Osteoblast (primary cell): Measurements from ENCODE around the gene RALY. TPM values are rescaled to one million over a fixed set of nuclear protein-coding genes. Genes with fewer than 3 reads are reported as not detected.

ENCODE experiments used
- DNase-seq: peaks from one replicate; pipeline ENCODE4 v3.0.0; 2011; ENCODE audit warnings: low spot score, mixed read lengths; ENCODE audit not compliant: insufficient read length; ENCODE audit errors: missing footprints
- H2AFZ ChIP-seq: 2 replicates; pipeline ENCODE4 v1.6.0; 2011; ENCODE audit warnings: mild to moderate bottlenecking, low read length
- H3K27ac ChIP-seq: 2 replicates; pipeline ENCODE4 v1.5.1; 2011; ENCODE audit warnings: mild to moderate bottlenecking, low read depth, low read length, moderate library complexity
- H3K27me3 ChIP-seq: 2 replicates; pipeline ENCODE4 v1.6.0; 2012; ENCODE audit warnings: mild to moderate bottlenecking, control low read depth, inconsistent platforms, low read length, moderate library complexity; ENCODE audit not compliant: insufficient read depth
- H3K36me3 ChIP-seq: 2 replicates; pipeline ENCODE4 v1.5.1; 2011; ENCODE audit warnings: mild to moderate bottlenecking, low read length, control low read depth, moderate library complexity; ENCODE audit not compliant: insufficient read depth
- H3K4me1 ChIP-seq: 2 replicates; pipeline ENCODE4 v1.5.1; 2011; ENCODE audit warnings: mild to moderate bottlenecking, low read length, control low read depth, moderate library complexity; ENCODE audit not compliant: insufficient read depth
- H3K4me2 ChIP-seq: 2 replicates; pipeline ENCODE4 v1.6.0; 2011; ENCODE audit warnings: mild to moderate bottlenecking, low read length; ENCODE audit not compliant: insufficient read depth
- H3K4me3 ChIP-seq: fragments of 200-600 bp; sonication (generic); 3 replicates; pipeline ENCODE4 v1.5.1; 2012; ENCODE audit warnings: mild to moderate bottlenecking, low read length, inconsistent platforms; ENCODE audit not compliant: insufficient read depth
- H3K79me2 ChIP-seq: 2 replicates; pipeline ENCODE4 v1.6.0; 2012; ENCODE audit warnings: mild to moderate bottlenecking, low read length, control low read depth, inconsistent platforms; ENCODE audit not compliant: insufficient read depth
- H3K9me3 ChIP-seq: 2 replicates; pipeline ENCODE4 v1.5.1; 2011; ENCODE audit warnings: low read depth, low read length, control low read depth
- H4K20me1 ChIP-seq: 2 replicates; pipeline ENCODE4 v1.6.0; 2012; ENCODE audit warnings: mild to moderate bottlenecking, low read length, control low read depth; ENCODE audit not compliant: insufficient read depth
- CTCF ChIP-seq: IDR thresholded peaks from 2 replicates; pipeline ENCODE4 v1.5.1; 2011; ENCODE audit warnings: mild to moderate bottlenecking, low read depth, low read length, moderate library complexity; ENCODE audit errors: extremely low read depth
- total RNA-seq: library from RNA; depleted of rRNA; stranded (reverse); fragments of >200 nt; gene quantifications from 2 replicates; pipeline ENCODE4 v1.2.3, GENCODE V29; 2012

The RALY gene
- total RNA-seq, 1 donor: 77.1 TPM

GRCh38 chr20:34037767-34038166 is 44.1 kb downstream of the RALY start:
- Histone ChIP-seq H3K79me2 (peaks cover 86% of the 10 kb centered on the region), H3K4me3 (no peak overlapping the region), H4K20me1 (peaks cover 54% of the 10 kb centered on the region), H3K9me3 (no peaks in the 10 kb centered on the region), H3K27ac (no peak overlapping the region), H3K4me1 (peaks cover 6% of the 10 kb centered on the region), H3K4me2 (no peak overlapping the region), H3K36me3 (peaks cover 5% of the 10 kb centered on the region), H2AFZ (no peak overlapping the region), H3K27me3 (no peaks in the 10 kb centered on the region)
- DNase-seq: no peak
- no peak for TF ChIP-seq CTCF

- no peak for TF ChIP-seq CTCF
- Histone ChIP-seq H3K79me2 (peaks cover 93% of the 10 kb centered on the region), H3K27ac (no peak overlapping the region), H3K4me3 (no peak overlapping the region), H3K4me2 (no peak overlapping the region), H3K36me3 (no peaks in the 10 kb centered on the region), H3K4me1 (peaks cover 6% of the 10 kb centered on the region), H2AFZ (no peak overlapping the region), H4K20me1 (peaks cover 68% of the 10 kb centered on the region), H3K9me3 (no peaks in the 10 kb centered on the region), H3K27me3 (no peaks in the 10 kb centered on the region)
- no peak for DNase-seq
Observed at GRCh38 chr20:34040300-34040995, 46.7 kb downstream of the RALY start.

GRCh38 chr20:34041226-34041625 is 47.5 kb downstream of the RALY start:
- no peak overlapping the region for H3K4me3 ChIP-seq
- DNase-seq: no peak
- no peak overlapping the region for H3K4me2 ChIP-seq
- no peaks in the 10 kb centered on the region for H3K9me3 ChIP-seq
- H2AFZ ChIP-seq: no peak overlapping the region
- H3K4me1 ChIP-seq: peaks cover 6% of the 10 kb centered on the region
- peaks cover 76% of the 10 kb centered on the region for H4K20me1 ChIP-seq
- no peaks in the 10 kb centered on the region for H3K36me3 ChIP-seq
- no peaks in the 10 kb centered on the region for H3K27me3 ChIP-seq
- H3K79me2 ChIP-seq: peaks cover 93% of the 10 kb centered on the region
- H3K27ac ChIP-seq: no peak overlapping the region
- no peak for TF ChIP-seq CTCF

- TF ChIP-seq CTCF: no peak
- no peak overlapping the region for H3K4me3 ChIP-seq
- H2AFZ ChIP-seq: no peak overlapping the region
- H3K9me3 ChIP-seq: no peaks in the 10 kb centered on the region
- no peaks in the 10 kb centered on the region for H3K36me3 ChIP-seq
- no peak overlapping the region for H3K4me2 ChIP-seq
- no peaks in the 10 kb centered on the region for H3K27me3 ChIP-seq
- H3K4me1 ChIP-seq: peaks cover 5% of the 10 kb centered on the region
- DNase-seq: no peak
- H3K79me2 ChIP-seq: peaks cover 91% of the 10 kb centered on the region
- H4K20me1 ChIP-seq: peaks cover 74% of the 10 kb centered on the region
- H3K27ac ChIP-seq: no peak overlapping the region
Observed at GRCh38 chr20:34042262-34042661, 48.6 kb downstream of the RALY start.
